Fibroblast of the conjunctiva (primary cell): ENCODE measurements around the gene TMOD3.

Source experiments
- DNase-seq: peaks from one replicate; pipeline ENCODE4 v3.0.0-alpha.2; 2010; ENCODE audit warnings: low read depth

The TMOD3 gene

DNA sequence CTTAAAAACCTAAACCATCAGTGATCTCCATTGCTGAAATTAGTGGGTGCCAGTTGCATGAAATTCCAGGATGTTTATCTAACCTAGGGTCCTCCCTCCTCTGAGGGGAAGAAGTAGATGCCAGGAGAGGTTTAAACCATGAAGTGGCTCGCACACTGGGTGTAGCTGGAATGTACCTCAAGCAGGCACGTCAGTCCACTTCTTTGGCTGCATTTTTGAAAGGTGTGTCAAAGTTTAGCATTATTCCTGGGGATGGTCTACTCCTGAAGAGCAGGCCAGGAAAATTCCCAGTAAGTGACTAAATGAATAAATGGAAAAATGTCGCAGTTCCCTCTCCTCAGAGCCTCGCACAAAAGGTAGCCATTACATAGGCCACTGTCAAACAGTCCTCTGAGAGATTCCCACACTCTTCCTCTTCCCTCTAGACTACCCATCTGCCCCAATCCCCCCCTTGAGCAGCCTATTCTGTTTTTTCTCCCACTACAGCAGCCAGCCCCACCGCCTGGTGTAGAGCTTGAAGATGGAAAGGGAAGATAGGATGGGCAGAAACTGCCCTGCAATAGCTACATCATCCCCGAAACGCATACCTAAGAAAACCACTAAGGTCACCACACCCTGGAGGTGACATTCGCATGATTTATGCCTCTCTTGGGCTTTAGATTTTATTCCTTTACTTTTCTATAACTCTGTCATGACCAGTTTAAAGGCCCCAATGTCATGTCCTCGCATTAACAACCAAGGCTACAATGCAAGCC, 655 bp upstream of the TMOD3 start:
- DNase-seq: no peak

DNA sequence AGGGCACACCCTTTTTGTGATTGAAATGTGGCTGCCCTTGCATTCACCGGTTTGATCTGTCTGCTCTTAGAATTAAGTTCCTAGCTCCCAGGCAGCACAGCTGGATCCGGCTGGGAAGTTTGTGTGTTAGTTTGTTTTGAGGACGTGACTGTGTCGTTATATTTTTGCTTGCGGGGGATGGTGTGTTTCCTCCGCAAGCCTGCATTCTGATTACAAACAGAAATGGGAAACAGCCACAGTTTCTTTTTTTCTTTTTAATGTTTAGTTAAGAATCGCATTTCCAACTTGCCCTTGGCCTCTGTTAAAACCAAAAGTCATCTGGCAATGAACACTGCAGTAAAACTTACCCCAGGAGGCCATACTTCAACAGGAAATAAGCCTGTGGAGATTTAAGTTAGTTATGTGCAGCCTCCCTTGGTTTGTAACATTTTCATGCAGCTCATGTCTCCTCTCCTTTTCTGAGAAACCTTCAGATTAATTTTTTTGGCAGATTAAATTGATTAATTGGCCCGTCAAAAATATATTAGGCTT, 888 bp downstream of the TMOD3 start:
- no peak for DNase-seq

DNA sequence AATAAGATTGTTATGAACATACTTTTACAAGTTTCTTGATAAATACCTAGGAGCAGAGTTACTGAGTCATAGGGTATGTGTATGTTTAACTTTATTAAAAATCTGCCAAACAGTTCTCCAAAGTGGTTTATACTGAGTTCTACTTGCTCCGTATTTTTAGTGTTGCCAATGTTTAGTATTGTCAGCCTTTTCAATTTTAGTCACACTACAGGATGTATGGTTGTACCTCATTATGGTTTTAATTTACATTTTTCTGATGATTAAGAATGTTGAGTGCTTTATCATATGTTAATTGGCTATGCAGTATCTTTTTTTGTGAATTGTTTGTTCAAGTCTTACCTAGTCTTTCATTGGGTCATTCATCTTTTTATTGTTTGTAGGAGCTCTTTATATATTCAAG, 4.3 kb downstream of the TMOD3 start:
- DNase-seq: no peak

DNA sequence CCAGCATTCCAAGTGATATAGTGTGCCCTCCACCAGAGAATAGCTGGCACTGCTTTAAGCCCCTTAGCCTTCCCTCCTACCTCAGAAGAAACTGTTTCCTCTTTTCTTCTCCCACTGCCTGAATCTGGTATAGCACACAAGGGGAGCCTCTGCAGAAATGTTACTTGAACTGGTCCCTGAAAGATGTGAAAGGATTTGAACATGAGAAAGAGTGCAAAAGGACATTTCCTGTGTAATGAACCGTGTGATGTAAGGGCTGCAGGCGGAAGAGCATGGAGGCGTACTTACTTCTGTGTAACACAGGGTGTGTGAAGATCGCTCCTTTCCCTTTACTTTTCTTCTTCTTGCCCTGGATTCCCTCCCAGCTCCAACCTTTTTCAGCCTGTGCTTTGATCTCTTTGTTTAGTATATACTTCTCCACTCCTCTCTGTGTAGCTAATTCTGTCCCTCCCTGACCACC, 8.4 kb downstream of the TMOD3 start:
- DNase-seq: no peak

DNA sequence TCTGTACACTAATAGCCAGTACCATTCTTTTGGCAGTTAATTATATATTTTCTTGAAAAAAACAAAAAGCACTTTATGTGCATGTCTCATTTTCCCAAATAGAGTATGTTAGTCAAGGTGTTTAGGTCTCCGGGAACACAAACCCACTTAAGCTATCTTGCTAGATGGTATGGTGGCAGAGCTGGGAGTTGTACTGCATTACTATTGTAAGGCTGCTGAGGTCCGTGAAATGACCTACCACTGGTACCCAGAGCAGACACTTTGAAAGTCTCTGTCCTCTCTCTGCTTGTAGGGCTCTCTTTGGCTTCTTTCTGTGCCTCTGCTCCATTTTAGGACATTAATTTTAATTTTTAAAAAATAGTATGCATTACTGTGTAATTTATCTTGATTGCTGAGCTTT, 8.8 kb downstream of the TMOD3 start:
- no peak for DNase-seq

DNA sequence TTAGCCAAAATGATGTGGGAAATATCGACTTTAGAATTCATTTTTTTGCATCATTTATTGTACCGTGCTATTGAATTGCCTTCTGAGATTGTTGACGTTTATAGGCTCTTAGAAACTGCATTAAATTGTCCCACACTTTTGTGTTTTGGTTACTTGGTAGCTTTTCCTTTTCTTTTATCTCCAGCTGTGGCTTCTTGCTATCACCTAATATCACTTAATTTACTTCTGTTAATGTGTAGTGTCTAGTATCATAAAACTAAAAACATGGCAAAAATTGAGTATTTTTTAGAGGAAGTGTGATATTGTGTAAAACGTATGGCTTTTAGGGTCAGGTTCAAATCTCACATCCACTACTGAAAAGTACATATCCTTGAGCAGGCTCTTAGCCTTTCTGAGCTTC, 11.2 kb downstream of the TMOD3 start:
- DNase-seq: no peak

DNA sequence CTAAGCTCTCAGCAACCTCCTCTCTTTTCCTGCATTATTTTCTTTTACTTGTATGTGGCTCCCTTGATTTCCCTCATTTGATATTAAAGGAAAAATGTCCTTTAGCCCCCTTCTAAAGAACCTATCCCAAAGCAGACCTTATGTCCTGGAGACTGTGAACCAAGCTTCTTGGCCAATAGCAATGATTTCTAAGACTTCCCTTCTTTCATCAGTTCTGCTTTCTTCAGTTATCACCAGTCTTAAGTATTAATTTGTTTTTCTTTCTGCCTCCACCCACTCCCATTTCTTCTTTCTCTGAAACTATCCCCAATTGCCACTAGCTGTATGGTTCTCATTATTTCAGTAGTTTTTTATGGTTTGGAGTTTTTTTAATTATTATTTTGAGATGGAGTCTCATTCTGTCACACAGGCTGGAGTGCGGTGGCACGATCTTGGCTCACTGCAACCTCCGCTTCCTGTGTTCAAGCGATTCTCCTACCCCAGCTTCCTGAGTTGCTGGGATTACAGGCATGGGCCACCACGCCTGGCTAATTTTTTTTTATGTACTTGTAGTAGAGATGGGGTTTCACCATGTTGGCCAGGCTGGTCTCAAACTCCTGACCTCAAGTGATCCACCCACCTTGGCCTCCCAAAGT, 12.1 kb downstream of the TMOD3 start:
- no peak for DNase-seq

DNA sequence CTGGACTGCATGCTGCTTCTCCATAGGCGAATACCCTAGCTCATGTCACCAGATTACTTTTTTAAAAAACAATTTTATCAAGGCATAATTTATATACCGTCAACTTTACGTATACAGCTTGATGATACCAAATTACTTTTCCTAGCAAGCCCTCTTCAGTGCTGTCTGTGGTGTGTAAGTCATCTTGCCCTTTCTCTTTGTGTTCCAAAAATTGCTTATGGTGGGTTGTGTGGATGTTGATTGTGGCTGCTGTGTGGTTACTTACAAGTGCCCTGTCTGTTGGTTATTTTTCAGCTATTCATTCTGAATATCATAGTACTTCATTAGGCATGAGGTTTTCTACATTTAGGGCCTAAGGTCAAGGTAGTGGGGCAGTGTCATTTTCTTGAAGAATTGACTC, 12.8 kb downstream of the TMOD3 start:
- DNase-seq: no peak

DNA sequence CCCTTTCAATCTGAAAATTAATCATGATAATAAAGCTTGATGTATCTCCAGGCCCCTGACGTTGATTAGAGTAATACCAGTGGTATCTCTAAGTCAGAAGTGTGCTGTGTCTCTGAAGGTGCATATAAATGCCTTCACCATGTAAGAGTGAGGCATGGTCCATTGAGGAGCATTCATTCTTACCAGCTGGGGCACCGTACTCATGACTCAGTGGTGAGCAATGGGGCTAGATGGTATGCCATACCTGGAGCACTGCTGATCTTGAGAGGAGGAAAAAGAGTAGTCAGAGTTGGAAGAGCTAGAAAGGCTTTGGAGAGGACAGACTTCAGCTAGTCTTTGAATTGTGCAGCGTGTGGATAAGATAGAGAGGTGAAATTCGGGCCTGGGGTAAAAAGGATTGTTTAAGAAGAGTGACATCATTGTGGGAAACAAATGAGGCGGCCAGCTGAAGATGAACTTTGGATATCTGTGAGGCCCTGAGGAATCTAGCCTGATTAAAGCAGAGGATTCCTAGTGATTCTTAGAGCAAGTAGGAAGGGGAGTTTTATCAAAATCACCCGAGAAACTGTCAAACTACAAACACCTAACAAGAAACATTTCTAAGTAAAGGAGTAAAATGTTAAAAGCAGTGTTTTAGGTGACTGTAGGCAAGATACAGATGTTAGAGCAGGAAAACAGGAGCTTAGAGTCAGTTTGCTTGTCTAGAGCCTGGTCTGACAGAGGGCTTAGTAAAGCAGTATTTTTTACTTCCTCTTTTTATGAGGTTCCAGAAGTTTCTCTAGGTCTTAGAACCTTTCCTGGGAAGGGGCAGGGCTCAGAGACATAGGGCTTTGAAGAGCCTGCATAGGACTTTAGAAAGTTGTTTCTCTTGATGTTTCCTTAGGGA, 13.6 kb downstream of the TMOD3 start:
- DNase-seq: no peak

DNA sequence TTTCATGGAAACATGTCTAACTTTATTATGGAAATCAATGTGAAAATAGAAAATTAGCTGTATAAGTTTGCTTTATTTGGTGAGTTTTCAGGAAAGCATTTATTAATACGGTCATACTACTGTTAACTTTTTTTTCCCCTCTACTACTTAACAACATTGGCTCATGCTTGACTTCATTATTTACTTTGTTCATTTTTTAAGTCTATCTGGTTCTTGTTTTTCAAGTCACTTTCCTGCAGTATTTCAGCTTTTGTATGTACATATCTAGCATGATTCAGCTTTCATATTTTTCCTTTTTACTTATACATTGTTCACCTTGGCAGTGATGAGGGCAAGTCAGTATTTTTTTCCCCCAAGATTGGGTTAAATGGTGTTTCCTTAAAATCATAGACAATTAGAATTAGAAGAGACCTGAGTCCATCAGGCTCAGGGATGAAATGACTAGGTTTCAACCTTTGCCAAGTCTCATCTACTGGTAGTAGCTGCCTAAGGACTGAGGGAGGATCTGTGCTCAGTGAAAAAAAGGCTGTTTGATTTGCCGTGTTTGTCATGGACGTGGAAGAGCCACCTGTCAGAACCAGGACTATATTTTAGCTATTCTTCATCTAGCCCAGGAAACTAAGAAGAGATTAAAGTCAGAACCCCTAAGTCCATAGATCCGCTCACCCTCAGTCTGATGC, 15.4 kb downstream of the TMOD3 start:
- no peak for DNase-seq

DNA sequence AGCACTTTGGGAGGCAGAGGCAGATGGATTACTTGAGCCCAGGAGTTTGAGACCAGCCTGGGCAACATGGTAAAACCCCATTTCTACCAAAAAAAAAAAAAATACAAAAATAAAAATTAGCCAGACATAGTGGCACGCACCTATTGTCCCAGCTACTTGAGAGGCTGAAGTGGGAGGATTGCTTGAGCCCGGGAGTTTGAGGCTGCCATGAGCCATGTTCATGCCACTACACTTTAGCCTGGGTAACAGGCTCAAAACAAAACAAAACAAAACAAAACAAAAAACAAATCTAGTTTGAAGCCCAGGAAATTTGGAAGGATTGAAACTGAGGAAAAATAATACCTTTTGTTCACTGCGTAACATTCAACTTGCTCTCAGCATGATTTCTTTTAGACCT, 16.6 kb downstream of the TMOD3 start:
- no peak for DNase-seq

DNA sequence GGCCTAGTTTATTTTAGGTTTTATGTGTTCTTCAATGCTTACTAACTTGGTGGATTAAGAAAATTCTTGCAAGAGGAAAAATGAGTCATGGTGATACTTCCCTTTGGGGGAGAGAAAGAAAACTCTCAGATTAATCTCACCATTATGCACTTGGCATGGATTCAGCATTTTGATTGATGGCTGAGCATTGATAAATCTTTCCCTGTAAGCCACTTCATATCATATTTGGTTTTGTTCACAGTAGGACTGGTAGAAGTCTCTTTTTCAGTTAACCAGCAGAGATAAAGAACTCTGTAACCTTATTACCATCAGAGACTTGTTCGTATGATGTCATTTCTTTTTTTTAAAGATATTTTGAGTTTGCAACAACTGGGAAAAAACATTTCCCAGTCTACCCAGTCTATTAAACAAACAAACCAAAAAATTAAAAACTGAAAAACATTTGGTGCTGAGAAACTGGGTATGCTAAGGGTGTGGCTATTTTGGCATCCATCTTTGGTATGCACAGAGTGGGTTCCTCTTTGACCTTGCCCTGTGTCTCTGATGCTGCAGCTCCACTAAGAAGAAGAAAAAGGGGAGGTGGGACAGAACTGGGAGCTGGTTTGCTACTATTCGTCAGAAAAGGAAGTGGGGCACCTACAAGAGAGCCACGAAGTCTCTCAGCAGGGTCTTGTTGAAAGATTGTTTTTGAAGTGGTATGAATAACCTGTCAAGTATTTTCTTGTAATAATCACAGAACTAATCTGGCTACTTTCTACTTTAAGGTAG, 17.2 kb downstream of the TMOD3 start:
- peak; percentile 32 for DNase-seq

DNA sequence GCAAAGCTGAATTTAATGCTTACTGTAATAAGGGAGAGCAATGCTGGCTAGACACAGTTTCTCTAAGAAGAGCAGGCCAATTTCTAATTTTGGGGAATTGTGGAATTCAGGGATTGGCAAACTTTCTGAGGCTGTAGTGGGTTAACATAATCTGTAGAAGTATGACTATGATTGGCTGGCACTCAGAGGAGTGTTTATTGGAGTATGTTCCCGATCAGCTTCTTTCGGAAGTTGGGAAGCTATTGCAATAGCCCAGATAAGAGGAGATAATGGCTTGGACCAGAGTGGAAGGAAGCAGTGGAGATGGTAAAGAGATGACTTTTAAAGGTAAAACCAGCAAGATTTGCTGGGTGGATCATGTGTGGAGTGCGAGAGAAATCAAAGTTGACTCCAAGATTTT, 19.4 kb downstream of the TMOD3 start:
- no peak for DNase-seq

DNA sequence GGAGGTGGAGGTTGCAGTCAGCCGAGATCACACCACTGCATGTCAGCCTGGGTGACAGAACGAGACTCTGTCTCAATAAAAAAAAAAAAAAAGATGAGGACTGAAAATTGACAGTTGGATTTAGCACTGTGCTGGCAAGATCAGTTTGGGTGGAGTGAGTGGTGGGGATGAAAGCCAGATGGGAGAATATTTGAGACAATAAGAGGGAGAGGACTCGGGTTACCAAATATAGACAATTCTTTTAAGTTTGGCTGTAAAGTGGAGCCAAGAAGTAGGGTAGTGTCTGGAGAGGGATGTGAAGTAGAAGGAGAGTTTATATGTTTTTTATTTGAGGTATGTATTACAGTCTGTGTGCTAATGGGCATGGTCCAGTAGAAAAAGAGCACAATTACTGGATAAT, 20.4 kb downstream of the TMOD3 start:
- peak; percentile 61 for DNase-seq

DNA sequence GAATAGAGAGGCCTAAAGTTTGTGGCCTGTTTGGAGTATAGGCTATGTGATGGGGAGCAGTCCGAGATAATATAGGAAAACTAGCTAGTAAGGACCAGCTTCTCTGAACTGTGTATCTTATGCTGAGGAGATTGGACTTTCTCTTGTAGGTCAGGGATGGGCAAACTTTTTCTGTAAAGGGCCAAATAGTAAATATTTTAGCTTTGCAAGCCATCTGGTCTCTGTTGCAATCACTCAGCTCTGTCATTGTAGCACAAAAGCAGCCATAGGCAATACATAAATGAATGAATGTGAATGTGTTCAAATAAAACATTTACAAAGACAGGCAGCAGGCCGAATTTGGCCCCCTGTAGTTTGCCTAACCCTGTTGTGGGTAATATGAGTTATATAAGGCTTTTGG, 24.5 kb downstream of the TMOD3 start:
- DNase-seq: no peak

DNA sequence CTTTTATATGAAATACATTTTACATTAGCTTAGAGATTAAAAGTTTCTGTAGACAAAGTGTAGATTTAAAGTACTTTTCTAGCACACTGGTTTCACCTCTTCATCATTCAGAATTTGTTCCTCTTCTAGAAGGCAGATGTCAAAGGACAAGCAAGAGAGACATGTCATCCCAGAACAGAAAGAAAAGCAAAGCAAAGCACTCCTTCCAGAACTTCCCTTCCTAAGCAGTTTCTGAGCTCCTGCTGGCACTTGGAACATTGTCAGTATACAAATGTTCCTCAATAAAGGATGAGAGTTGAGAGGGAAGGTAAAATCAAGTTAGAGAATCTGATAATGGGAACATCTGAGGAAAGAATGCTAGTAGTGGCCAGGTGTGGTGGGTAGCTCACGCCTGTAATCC, 26.2 kb downstream of the TMOD3 start:
- no peak for DNase-seq

DNA sequence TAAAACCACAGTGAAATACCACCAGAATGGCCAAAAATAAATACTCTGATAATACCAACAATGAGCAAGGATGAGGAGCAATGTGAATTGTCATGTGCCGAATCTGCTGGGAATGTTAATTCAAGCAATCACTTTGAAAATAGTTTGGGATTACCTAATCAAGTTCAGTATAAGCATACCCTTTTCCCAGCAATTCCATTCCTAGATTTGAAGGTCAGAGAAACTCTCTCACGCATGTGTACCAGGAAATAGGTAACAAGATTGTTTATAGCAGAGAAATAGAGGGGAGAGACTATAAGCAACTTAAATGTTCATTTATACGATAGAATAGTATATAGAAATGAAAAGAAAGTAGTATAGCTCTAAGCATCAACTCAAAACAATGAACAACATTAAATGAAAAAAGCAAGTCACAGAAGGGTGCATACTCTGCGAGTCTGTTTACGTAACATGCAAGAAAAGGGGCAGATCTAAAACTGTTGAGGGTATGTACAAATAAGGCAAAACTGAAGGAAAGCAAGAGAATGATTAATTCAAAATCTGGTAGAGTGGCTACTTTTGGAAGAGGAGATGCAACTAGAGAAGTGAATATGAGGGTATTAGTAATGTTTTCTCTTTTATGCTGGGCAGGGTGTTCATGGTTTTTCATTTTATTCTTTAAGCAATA, 27.4 kb downstream of the TMOD3 start:
- DNase-seq: no peak

DNA sequence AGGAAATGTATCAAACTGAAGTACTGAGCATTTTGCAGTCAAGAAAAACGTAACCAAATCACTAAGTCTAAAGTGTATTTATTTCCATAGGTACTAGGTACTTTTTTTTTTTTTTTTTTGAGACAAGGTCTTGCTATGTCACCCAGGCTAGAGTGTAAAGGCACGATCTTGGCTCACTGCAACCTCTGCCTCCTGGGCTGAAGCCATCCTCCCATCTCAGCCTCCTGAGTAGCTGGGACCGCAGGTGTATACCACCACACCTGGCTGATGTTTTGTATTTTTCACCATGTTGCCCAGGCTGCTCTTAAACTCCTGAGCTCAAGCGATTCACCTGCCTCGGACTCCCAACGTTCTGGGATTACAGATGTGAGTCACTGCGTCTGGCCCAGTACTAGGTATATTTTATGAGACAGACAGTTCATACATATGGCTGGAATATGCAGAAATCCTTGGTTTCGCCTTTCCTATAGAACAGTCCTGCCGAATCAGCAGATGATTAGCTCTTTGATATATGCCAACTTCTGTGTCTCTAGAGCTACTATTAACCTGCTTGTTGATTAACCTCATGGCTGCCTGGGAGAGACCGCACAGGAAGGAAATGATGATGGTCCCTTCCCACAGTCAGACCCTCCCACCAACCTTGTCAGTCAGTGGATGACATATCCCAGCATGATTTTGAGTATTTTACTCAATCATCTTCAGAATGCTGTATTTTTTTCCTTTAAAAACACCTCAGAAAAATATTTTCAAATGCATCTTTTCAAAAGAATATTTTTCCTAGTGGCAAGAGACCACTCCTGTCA, 32.3 kb downstream of the TMOD3 start:
- no peak for DNase-seq

DNA sequence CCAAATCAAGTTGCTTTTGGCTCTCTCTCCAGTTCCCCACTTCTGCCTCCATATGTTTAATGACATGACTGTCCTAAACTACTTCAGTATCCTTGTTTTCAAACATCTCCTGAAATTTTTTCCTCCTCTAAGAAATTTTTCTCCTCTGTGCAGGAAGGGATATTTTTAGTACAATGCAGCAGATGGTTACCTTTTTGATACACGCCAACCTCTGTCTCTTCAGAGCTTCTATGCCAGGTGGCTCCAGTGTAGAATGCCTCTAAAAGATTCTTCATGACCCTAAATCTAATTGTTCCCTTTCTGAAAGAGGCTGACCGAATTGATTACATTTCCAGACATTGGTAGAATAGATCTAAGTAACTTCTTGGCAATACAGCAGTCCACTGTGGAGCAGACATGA, 33.7 kb downstream of the TMOD3 start:
- no peak for DNase-seq
